CD4-positive, alpha-beta memory T cell (primary cell): Measurements from ENCODE around the gene SOX18. TPM values are rescaled to one million over a fixed set of nuclear protein-coding genes. Genes with fewer than 3 reads are reported as not detected.

ENCODE experiments used
- CTCF ChIA-PET: fragments of 350-600 bp; sonication (Branson Sonifier 250); formaldehyde crosslinking; loops from one replicate; lab custom pipeline; 2021; ENCODE audit warnings: inconsistent platforms; ENCODE audit not compliant: partially characterized antibody; lab: Charles Lee
- POLR2A ChIA-PET: fragments of 350-600 bp; sonication (Branson Sonifier 250); formaldehyde crosslinking; loops from one replicate; lab custom pipeline; 2021; ENCODE audit not compliant: partially characterized antibody; lab: Charles Lee
- DNase-seq, 5 donors: peaks; one replicate each; pipeline versions ENCODE4 v3.0.0 to v3.0.0-alpha.2; 2020 to 2022; ENCODE audit warnings: mixed read lengths in 1 of 5
- H3K27ac ChIP-seq: one replicate; pipeline ENCODE4 v1.7.0; 2013; ENCODE audit warnings: low read depth, low read length
- H3K27me3 ChIP-seq: 2 replicates; pipeline ENCODE4 v1.7.0; 2013; ENCODE audit warnings: mild to moderate bottlenecking, low read length, moderate library complexity; ENCODE audit not compliant: insufficient read depth
- H3K36me3 ChIP-seq: 2 replicates; pipeline ENCODE4 v1.7.0; 2013; ENCODE audit warnings: mild to moderate bottlenecking, low read length, moderate library complexity; ENCODE audit not compliant: insufficient read depth
- H3K4me1 ChIP-seq: 2 replicates; pipeline ENCODE4 v1.7.0; 2013; ENCODE audit warnings: mild to moderate bottlenecking, low read length, moderate library complexity; ENCODE audit not compliant: insufficient read depth
- H3K4me3 ChIP-seq, 2 donors: one replicate each; pipeline ENCODE4 v1.7.0; 2013; ENCODE audit warnings: low read length in 2 of 2, mild to moderate bottlenecking in 1 of 2
- H3K9me3 ChIP-seq, 2 donors: one replicate each; pipeline ENCODE4 v1.7.0; 2013; ENCODE audit warnings: low read length in 2 of 2, control low read depth in 1 of 2; ENCODE audit not compliant: control insufficient read depth in 1 of 2
- H3K27ac Mint-ChIP-seq, 7 donors: one replicate each; pipeline ENCODE4 v1.8.0; 2020 to 2021; ENCODE audit warnings: mixed read lengths in 7 of 7, mild to moderate bottlenecking in 6 of 7, inconsistent platforms in 3 of 7, moderate library complexity in 3 of 7
- H3K27me3 Mint-ChIP-seq, 2 donors: one replicate each; pipeline ENCODE4 v1.8.0; 2020 to 2021; ENCODE audit warnings: mixed read lengths in 2 of 2
- H3K36me3 Mint-ChIP-seq, 2 donors: one replicate each; pipeline ENCODE4 v1.8.0; 2020 to 2021; ENCODE audit warnings: mixed read lengths in 2 of 2, inconsistent platforms in 1 of 2, mild to moderate bottlenecking in 1 of 2
- H3K4me1 Mint-ChIP-seq, 4 donors: one replicate each; pipeline ENCODE4 v1.8.0; 2020 to 2021; ENCODE audit warnings: mixed read lengths in 4 of 4, mild to moderate bottlenecking in 1 of 4
- H3K4me3 Mint-ChIP-seq, 8 donors: one replicate each; pipeline ENCODE4 v1.8.0; 2020 to 2021; ENCODE audit warnings: mixed read lengths in 8 of 8, mild to moderate bottlenecking in 7 of 8, moderate library complexity in 6 of 8, inconsistent platforms in 3 of 8
- H3K9me3 Mint-ChIP-seq, 8 donors: one replicate each; pipeline ENCODE4 v1.8.0; 2020 to 2021; ENCODE audit warnings: mixed read lengths in 8 of 8, mild to moderate bottlenecking in 5 of 8, inconsistent platforms in 3 of 8, moderate library complexity in 1 of 8
- intact Hi-C: fragments of 100-400 bp; cut with micrococcal nuclease; formaldehyde crosslinking; loops from one replicate; pipeline ENCODE4 v1.15.1; 2023
- polyA plus RNA-seq, 2 donors: library from polyadenylated mRNA; unstranded; fragments of 300-500 nt; fragmentation: Illumina TruSeq; gene quantifications; one replicate each; pipeline ENCODE4 v1.2.3, GENCODE V29; 2021
- total RNA-seq, 2 experiments: library from RNA; stranded (reverse); gene quantifications; one replicate each; pipeline ENCODE4 v1.2.3, GENCODE V29; 2021

Gene SOX18
- total and polyA plus RNA-seq, 4 experiments from 2014 or later, result not detected

GRCh38 chr20:64031822-64032314 lies 17.6 kb downstream of the SOX18 start:
- H3K36me3 ChIP-seq, result peaks cover 49% of the 10 kb centered on the region

GRCh38 chr20:64030371-64031134 lies 18.9 kb downstream of the SOX18 start:
- Histone ChIP-seq H3K4me3 (no peak overlapping the region), H3K9me3 (no peaks in the 10 kb centered on the region), H3K27ac (no peak overlapping the region), H3K36me3 (peaks cover 59% of the 10 kb centered on the region), H3K4me1 (peaks cover 20% of the 10 kb centered on the region), H3K27me3 (no peaks in the 10 kb centered on the region)
- POLR2A ChIA-PET, result no interaction called here
- Mint-ChIP-seq H3K4me3 (no peak overlapping the region), H3K27me3 (no peaks in the 10 kb centered on the region), H3K36me3 (peaks cover 55 to 65% of the 10 kb centered on the region in 2 donors), H3K4me1 (peaks cover 9 to 20% (median 15%) of the 10 kb centered on the region in 4 donors), H3K9me3 (no peaks in the 10 kb centered on the region), H3K27ac (peak overlapping the region in 1 of 7 donors; percentile 36)
- intact Hi-C loops, result no loop called here
- no peak for DNase-seq
- CTCF ChIA-PET, result no interaction called here

More at GRCh38 chr20:64031822-64032314, 17.6 kb downstream of the SOX18 start:
- Histone ChIP-seq H3K4me1 (peaks cover 33% of the 10 kb centered on the region), H3K27me3 (no peaks in the 10 kb centered on the region), H3K27ac (no peak overlapping the region), H3K9me3 (no peaks in the 10 kb centered on the region), H3K4me3 (no peak overlapping the region)
- Mint-ChIP-seq H3K4me3 (no peak overlapping the region), H3K27me3 (no peaks in the 10 kb centered on the region), H3K36me3 (peaks cover 48 to 57% of the 10 kb centered on the region in 2 donors), H3K27ac (no peak overlapping the region), H3K4me1 (peaks cover 9 to 33% (median 15%) of the 10 kb centered on the region in 4 donors), H3K9me3 (no peaks in the 10 kb centered on the region)
- ChIA-PET CTCF (no interaction called here), POLR2A (no interaction called here)
- DNase-seq, result no peak
- intact Hi-C loops, result no loop called here

GRCh38 chr20:64029293-64030117 lies 19.9 kb downstream of the SOX18 start:
- Mint-ChIP-seq H3K27me3 (no peaks in the 10 kb centered on the region), H3K9me3 (no peaks in the 10 kb centered on the region), H3K27ac (no peak overlapping the region), H3K36me3 (peaks cover 60 to 70% of the 10 kb centered on the region in 2 donors), H3K4me1 (peaks cover 2 to 10% (median 7%) of the 10 kb centered on the region in 4 donors), H3K4me3 (peak overlapping the region in 1 of 8 donors; percentile 20)
- Histone ChIP-seq H3K27me3 (no peaks in the 10 kb centered on the region), H3K27ac (no peak overlapping the region), H3K36me3 (peaks cover 69% of the 10 kb centered on the region), H3K4me1 (peaks cover 9% of the 10 kb centered on the region), H3K4me3 (no peak overlapping the region), H3K9me3 (no peaks in the 10 kb centered on the region)
- intact Hi-C loops, result no loop called here
- DNase-seq, result no peak
- CTCF ChIA-PET, result no interaction called here
- POLR2A ChIA-PET, result no interaction called here

- peaks cover 0 to 2% (median 0%) of the 10 kb centered on the region in 8 donors for H3K9me3 Mint-ChIP-seq
- H3K4me3 ChIP-seq, result no peak overlapping the region
- POLR2A ChIA-PET, result interaction anchor here (1.2 to 3.0 kb wide), 3 partner anchors 10 to 47 kb away, joined by 3 to 11 read pairs (median 4); partner anchors contain the start of gene PRPF6
- intact Hi-C loops, result no loop called here
- H3K9me3 ChIP-seq, result no peaks in the 10 kb centered on the region
- peaks cover 83% of the 10 kb centered on the region for H3K36me3 ChIP-seq
- peak overlapping the region in 2 of 7 donors; percentile 5 to 35 for H3K27ac Mint-ChIP-seq
- no peaks in the 10 kb centered on the region for H3K27me3 ChIP-seq
- no peak for DNase-seq
- no peak overlapping the region for H3K4me3 Mint-ChIP-seq
- no peaks in the 10 kb centered on the region for H3K27me3 Mint-ChIP-seq
- H3K4me1 ChIP-seq, result no peaks in the 10 kb centered on the region
- H3K36me3 Mint-ChIP-seq, result peaks cover 73 to 77% of the 10 kb centered on the region in 2 donors
- CTCF ChIA-PET, result interaction anchor here (2.1 kb wide), 1 partner anchor 10 kb away, joined by 11 read pairs; no protein-coding TSS in a partner anchor
- H3K27ac ChIP-seq, result no peak overlapping the region
- H3K4me1 Mint-ChIP-seq, result no peaks in the 10 kb centered on the region
Measured at GRCh38 chr20:64027981-64028685, 21.3 kb downstream of the SOX18 start.

DNA sequence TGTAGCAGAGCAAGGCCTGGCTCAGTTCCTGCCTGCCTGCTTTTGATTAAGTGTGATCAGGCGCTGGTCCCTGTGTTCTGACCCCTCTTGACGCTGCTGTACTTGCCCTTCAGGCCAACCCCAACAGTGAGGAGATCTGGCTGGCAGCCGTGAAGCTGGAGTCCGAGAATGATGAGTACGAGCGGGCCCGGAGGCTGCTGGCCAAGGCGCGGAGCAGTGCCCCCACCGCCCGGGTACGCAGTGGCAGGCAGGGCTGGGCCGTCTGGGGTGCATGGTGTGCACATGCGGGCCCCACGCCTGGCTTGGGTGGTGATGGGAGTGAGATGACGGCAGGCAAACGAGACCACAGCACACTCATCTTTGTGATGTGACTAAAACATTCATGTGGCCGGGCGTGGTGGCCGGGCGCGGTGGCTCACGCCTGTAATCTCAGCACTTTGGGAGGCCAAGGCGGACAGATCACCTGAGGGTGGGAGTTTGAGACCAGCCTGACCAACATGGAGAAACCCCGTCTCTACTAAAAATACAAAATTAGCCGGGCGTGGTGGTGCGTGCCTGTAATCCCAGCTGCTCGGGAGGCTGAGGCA lies 23.5 kb downstream of the SOX18 start:
- Histone ChIP-seq H3K4me1 (no peaks in the 10 kb centered on the region), H3K9me3 (no peaks in the 10 kb centered on the region), H3K36me3 (peaks cover 87% of the 10 kb centered on the region), H3K4me3 (no peak overlapping the region), H3K27ac (no peak overlapping the region), H3K27me3 (no peaks in the 10 kb centered on the region)
- intact Hi-C loops, result no loop called here
- Mint-ChIP-seq H3K9me3 (peaks cover 0 to 2% (median 0%) of the 10 kb centered on the region in 8 donors), H3K27ac (peak overlapping the region in 1 of 7 donors; percentile 7), H3K4me3 (no peak overlapping the region), H3K36me3 (peaks cover 76 to 81% of the 10 kb centered on the region in 2 donors), H3K4me1 (peaks cover 0 to 4% (median 0%) of the 10 kb centered on the region in 4 donors), H3K27me3 (no peaks in the 10 kb centered on the region)
- no peak for DNase-seq
- POLR2A ChIA-PET, result interaction anchor here (1.1 to 3.0 kb wide), 2 partner anchors 13 to 41 kb away, joined by 3 to 11 read pairs; no protein-coding TSS in a partner anchor
- CTCF ChIA-PET, result interaction anchor here (1.0 to 2.1 kb wide), 2 partner anchors 13 to 46 kb away, joined by 4 to 11 read pairs; partner anchors contain the start of gene PRPF6

- H3K27ac ChIP-seq, result no peak overlapping the region
- no peaks in the 10 kb centered on the region for H3K27me3 Mint-ChIP-seq
- H3K36me3 ChIP-seq, result peaks cover 83% of the 10 kb centered on the region
- no peaks in the 10 kb centered on the region for H3K4me1 ChIP-seq
- no peak overlapping the region for H3K4me3 Mint-ChIP-seq
- no peak for DNase-seq
- intact Hi-C loops, result no loop called here
- CTCF ChIA-PET, result interaction anchor here (0.7 kb wide), 1 partner anchor 14 kb away, joined by 3 read pairs; no protein-coding TSS in a partner anchor
- POLR2A ChIA-PET, result no interaction called here
- peaks cover 71 to 74% of the 10 kb centered on the region in 2 donors for H3K36me3 Mint-ChIP-seq
- peaks cover 0 to 4% (median 0%) of the 10 kb centered on the region in 4 donors for H3K4me1 Mint-ChIP-seq
- H3K4me3 ChIP-seq, result no peak overlapping the region
- H3K9me3 ChIP-seq, result no peaks in the 10 kb centered on the region
- no peaks in the 10 kb centered on the region for H3K27me3 ChIP-seq
- H3K9me3 Mint-ChIP-seq, result peaks cover 0 to 2% (median 0%) of the 10 kb centered on the region in 8 donors
- H3K27ac Mint-ChIP-seq, result peak overlapping the region in 1 of 7 donors; percentile 7
Measured at GRCh38 chr20:64025101-64025825, 24.2 kb downstream of the SOX18 start.
